Karpas-422 (cell line): ENCODE results near the gene UGT1A4. TPM values are rescaled to one million over a fixed set of nuclear protein-coding genes. Genes with fewer than 3 reads are reported as not detected.

ENCODE experiments used
- DNase-seq: peaks from one replicate; pipeline ENCODE4 v3.0.0-alpha.2; 2015
- H2AFZ ChIP-seq: fragments of 200-600 bp; sonication (generic); 2 replicates; pipeline ENCODE4 v1.6.1; 2014; ENCODE audit warnings: antibody characterized with exemption, low read length, mixed read lengths
- H3K27ac ChIP-seq: fragments of 200-600 bp; sonication (generic); 2 replicates; pipeline ENCODE4 v1.5.1; 2014; ENCODE audit warnings: mild to moderate bottlenecking, low read length, moderate library complexity
- H3K27me3 ChIP-seq: fragments of 200-600 bp; sonication (generic); 2 replicates; pipeline ENCODE4 v1.6.1; 2014; ENCODE audit warnings: low read length, mixed read lengths
- H3K36me3 ChIP-seq: fragments of 200-600 bp; sonication (generic); 2 replicates; pipeline ENCODE4 v1.6.1; 2014; ENCODE audit warnings: low read length, mixed read lengths; ENCODE audit not compliant: insufficient read depth
- H3K4me1 ChIP-seq: fragments of 200-600 bp; sonication (generic); 2 replicates; pipeline ENCODE4 v1.6.1; 2014; ENCODE audit warnings: mild to moderate bottlenecking, low read length, mixed read lengths
- H3K4me2 ChIP-seq: fragments of 200-600 bp; sonication (generic); 2 replicates; pipeline ENCODE4 v1.6.1; 2014; ENCODE audit warnings: low read length, low read depth, mild to moderate bottlenecking; ENCODE audit not compliant: poor library complexity, severe bottlenecking
- H3K4me3 ChIP-seq: fragments of 200-600 bp; sonication (generic); 2 replicates; pipeline ENCODE4 v1.5.1; 2014; ENCODE audit warnings: mild to moderate bottlenecking, antibody characterized with exemption, low read length, mixed read lengths
- H3K79me2 ChIP-seq: fragments of 200-600 bp; sonication (generic); 2 replicates; pipeline ENCODE4 v1.6.1; 2014; ENCODE audit warnings: mild to moderate bottlenecking, low read length, mixed read lengths
- H3K9ac ChIP-seq: fragments of 200-600 bp; sonication (generic); 2 replicates; pipeline ENCODE4 v1.6.0; 2014; ENCODE audit warnings: low read length
- H3K9me2 ChIP-seq: fragments of 200-600 bp; sonication (generic), shearing (Covaris generic); replicated peaks from 2 replicates; pipeline ENCODE4 v1.6.0; 2014; ENCODE audit warnings: mild to moderate bottlenecking, low read length, moderate library complexity; ENCODE audit not compliant: insufficient read depth
- H3K9me3 ChIP-seq: fragments of 300-700, 200-600 bp; sonication (generic); 2 replicates; pipeline ENCODE4 v1.6.1; 2014; ENCODE audit warnings: low read length, mixed read lengths
- H4K20me1 ChIP-seq: fragments of 200-600 bp; sonication (generic); 2 replicates; pipeline ENCODE4 v1.6.1; 2014; ENCODE audit warnings: mild to moderate bottlenecking, antibody characterized with exemption, low read length, low read depth; ENCODE audit not compliant: insufficient read depth
- total RNA-seq: library from RNA; depleted of rRNA; stranded (reverse); fragments of >200 nt; shearing (Covaris generic); gene quantifications from 2 replicates; pipeline ENCODE4 v1.2.3, GENCODE V29; 2014; ENCODE audit warnings: low replicate concordance

UGT1A4 gene
- total RNA-seq, 1 experiment from 2014 or later = not detected

GRCh38 chr2:233792720-233793119 is 74.2 kb downstream of the UGT1A4 start:
- Histone ChIP-seq H3K9ac (no peak overlapping the region), H3K9me3 (no peaks in the 10 kb centered on the region), H3K4me3 (no peak overlapping the region), H3K36me3 (no peaks in the 10 kb centered on the region), H3K4me1 (peaks cover 3% of the 10 kb centered on the region; the same call in 1 of the 2 replicates), H3K9me2 (no peaks in the 10 kb centered on the region), H4K20me1 (no peaks in the 10 kb centered on the region), H3K4me2 (no peak overlapping the region), H3K27me3 (no peaks in the 10 kb centered on the region), H3K79me2 (no peaks in the 10 kb centered on the region), H3K27ac (no peak overlapping the region), H2AFZ (no peak overlapping the region)
- no peak for DNase-seq

DNA sequence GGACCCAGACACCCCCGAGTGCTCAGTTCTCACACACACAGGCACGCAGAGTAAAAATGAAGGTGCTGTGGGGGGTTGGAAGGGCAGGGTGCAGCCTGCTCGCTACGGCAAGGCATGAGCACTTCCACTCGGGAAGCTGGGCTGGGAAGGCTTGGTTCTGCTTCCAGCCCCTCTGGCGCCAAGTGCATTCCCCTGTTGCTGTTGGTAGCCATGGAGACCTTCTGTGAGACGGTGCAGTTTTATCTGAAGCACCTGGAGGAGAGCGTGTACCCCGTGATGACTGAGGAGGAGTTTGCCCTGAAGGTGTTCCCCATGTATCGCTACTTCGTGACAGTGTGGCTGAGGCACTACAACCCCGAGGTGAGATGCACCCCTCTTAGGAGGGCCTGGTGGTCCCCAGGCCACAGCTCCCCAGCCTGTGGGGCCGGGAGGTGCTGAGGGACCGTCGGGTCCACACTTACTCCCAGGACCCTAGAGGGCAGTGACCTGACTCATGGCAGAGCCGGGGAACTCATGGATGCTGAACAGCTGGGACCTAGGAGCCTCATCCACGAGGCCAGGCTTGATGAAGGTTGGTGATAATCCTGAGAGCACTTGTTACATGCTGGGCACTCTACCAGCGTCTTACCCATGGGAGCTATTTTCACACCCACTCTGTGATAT is 75.1 kb downstream of the UGT1A4 start:
- H4K20me1 ChIP-seq = no peaks in the 10 kb centered on the region
- H3K4me3 ChIP-seq = no peak overlapping the region
- H3K27me3 ChIP-seq = no peaks in the 10 kb centered on the region
- no peaks in the 10 kb centered on the region for H3K9me2 ChIP-seq
- DNase-seq = no peak
- no peaks in the 10 kb centered on the region for H3K79me2 ChIP-seq
- peaks cover 3% of the 10 kb centered on the region; the same call in 1 of the 2 replicates for H3K4me1 ChIP-seq
- H3K9me3 ChIP-seq = no peaks in the 10 kb centered on the region
- no peak overlapping the region for H3K4me2 ChIP-seq
- H3K9ac ChIP-seq = no peak overlapping the region
- no peak overlapping the region for H2AFZ ChIP-seq
- H3K27ac ChIP-seq = no peak overlapping the region
- no peaks in the 10 kb centered on the region for H3K36me3 ChIP-seq

GRCh38 chr2:233794128-233794658 is 75.7 kb downstream of the UGT1A4 start:
- no peaks in the 10 kb centered on the region for H3K79me2 ChIP-seq
- H3K36me3 ChIP-seq = no peaks in the 10 kb centered on the region
- no peak for DNase-seq
- no peaks in the 10 kb centered on the region for H3K9me3 ChIP-seq
- no peaks in the 10 kb centered on the region for H4K20me1 ChIP-seq
- H3K4me1 ChIP-seq = peaks cover 3% of the 10 kb centered on the region; the same call in 1 of the 2 replicates
- no peak overlapping the region for H3K9ac ChIP-seq
- no peak overlapping the region for H3K4me2 ChIP-seq
- no peaks in the 10 kb centered on the region for H3K9me2 ChIP-seq
- H3K27me3 ChIP-seq = no peaks in the 10 kb centered on the region
- H3K27ac ChIP-seq = no peak overlapping the region
- no peak overlapping the region for H3K4me3 ChIP-seq
- H2AFZ ChIP-seq = no peak overlapping the region

DNA sequence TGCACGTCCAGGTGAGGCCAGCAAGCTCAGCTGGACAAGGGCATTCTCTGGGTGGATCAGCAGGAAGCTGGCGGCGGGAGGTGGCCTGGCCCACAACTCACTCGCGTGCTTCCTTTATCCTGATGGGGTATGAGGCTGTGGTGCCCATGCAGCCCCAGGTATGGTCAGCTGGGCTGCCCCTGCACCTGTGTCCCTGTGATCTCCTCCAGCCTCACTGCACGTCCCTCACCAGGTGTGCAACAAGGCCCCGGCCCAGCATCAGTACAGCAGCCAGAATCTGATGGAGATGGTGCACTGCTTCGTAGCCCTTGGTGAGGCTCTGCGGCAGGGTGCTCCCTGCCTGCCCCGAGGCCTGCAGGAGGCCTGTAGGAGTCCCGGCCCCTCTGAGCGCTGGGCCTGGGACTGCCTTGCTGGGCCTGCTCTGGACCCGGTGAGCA is 77.2 kb downstream of the UGT1A4 start:
- no peak overlapping the region for H3K4me2 ChIP-seq
- H3K9ac ChIP-seq = no peak overlapping the region
- no peaks in the 10 kb centered on the region for H3K36me3 ChIP-seq
- H4K20me1 ChIP-seq = no peaks in the 10 kb centered on the region
- H2AFZ ChIP-seq = no peak overlapping the region
- no peaks in the 10 kb centered on the region for H3K9me2 ChIP-seq
- H3K4me3 ChIP-seq = no peak overlapping the region
- H3K4me1 ChIP-seq = peaks cover 6% of the 10 kb centered on the region
- DNase-seq = no peak
- no peaks in the 10 kb centered on the region for H3K27me3 ChIP-seq
- H3K79me2 ChIP-seq = no peaks in the 10 kb centered on the region
- H3K9me3 ChIP-seq = no peaks in the 10 kb centered on the region
- H3K27ac ChIP-seq = no peak overlapping the region

- Histone ChIP-seq H3K4me1 (peaks cover 11% of the 10 kb centered on the region), H3K79me2 (no peaks in the 10 kb centered on the region), H3K4me2 (no peak overlapping the region), H3K9ac (no peak overlapping the region), H3K4me3 (no peak overlapping the region), H3K9me3 (no peaks in the 10 kb centered on the region), H3K9me2 (no peaks in the 10 kb centered on the region), H2AFZ (no peak overlapping the region), H3K36me3 (no peaks in the 10 kb centered on the region), H3K27ac (no peak overlapping the region), H3K27me3 (no peaks in the 10 kb centered on the region), H4K20me1 (no peaks in the 10 kb centered on the region)
- no peak for DNase-seq
Measured at GRCh38 chr2:233796254-233796653, 77.7 kb downstream of the UGT1A4 start.

DNA sequence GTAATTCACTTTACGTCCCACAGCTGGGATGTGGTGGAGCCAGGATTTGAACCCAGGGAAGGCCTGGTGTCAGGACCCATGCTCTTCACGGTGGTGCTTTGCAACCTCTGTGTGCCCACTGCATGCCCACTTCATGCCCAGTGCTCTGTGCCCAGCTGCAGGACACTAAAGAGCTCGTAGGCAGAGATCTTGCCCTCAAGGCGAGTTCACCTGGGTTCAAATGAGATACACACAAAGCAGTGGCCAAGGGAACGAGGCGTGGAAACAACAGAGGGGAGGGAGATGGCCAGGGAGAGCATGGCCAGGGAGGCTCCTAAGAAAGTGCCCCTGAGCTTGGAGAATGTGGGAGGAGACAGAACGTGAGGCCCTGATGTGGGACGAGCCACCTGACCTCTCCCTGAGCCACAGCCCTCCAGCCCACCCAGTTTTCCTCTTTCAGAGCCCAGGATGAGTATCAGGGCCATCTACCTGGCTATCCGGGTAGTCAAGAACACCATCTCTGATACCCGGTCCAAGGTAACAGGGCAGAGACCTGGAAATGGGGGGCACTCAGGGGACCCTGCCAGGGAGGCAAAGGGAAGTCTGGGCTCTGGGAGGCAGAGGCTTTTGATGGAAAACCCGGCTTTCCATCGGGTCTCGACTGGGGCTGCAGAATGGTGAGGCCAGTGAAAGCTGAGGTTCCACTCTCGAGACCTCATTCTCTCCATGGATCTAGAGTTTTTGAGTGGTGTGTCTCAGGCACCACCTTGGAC is 80.0 kb downstream of the UGT1A4 start:
- no peak overlapping the region for H3K4me3 ChIP-seq
- H3K4me2 ChIP-seq = no peak overlapping the region
- H3K27ac ChIP-seq = no peak overlapping the region
- H3K9me3 ChIP-seq = no peaks in the 10 kb centered on the region
- H2AFZ ChIP-seq = no peak overlapping the region
- peaks cover 26% of the 10 kb centered on the region for H3K4me1 ChIP-seq
- no peaks in the 10 kb centered on the region for H3K36me3 ChIP-seq
- no peaks in the 10 kb centered on the region for H3K9me2 ChIP-seq
- H3K9ac ChIP-seq = no peak overlapping the region
- H4K20me1 ChIP-seq = no peaks in the 10 kb centered on the region
- no peaks in the 10 kb centered on the region for H3K79me2 ChIP-seq
- no peak for DNase-seq
- H3K27me3 ChIP-seq = no peaks in the 10 kb centered on the region

- H2AFZ ChIP-seq = no peak overlapping the region
- no peak for DNase-seq
Measured at GRCh38 chr2:233799087-233799665, 80.6 kb downstream of the UGT1A4 start.

GRCh38 chr2:233799716-233800115 is 81.2 kb downstream of the UGT1A4 start:
- Histone ChIP-seq H3K27ac (no peak overlapping the region), H3K79me2 (no peaks in the 10 kb centered on the region), H3K9me2 (no peaks in the 10 kb centered on the region), H4K20me1 (no peaks in the 10 kb centered on the region), H3K27me3 (no peaks in the 10 kb centered on the region), H3K9ac (no peak overlapping the region), H3K9me3 (no peaks in the 10 kb centered on the region), H3K4me3 (no peak overlapping the region), H3K4me2 (no peak overlapping the region), H3K4me1 (peaks cover 26% of the 10 kb centered on the region), H2AFZ (no peak overlapping the region), H3K36me3 (no peaks in the 10 kb centered on the region)
- DNase-seq = no peak

More at GRCh38 chr2:233799087-233799665, 80.6 kb downstream of the UGT1A4 start:
- no peaks in the 10 kb centered on the region for H3K36me3 ChIP-seq
- no peaks in the 10 kb centered on the region for H3K9me2 ChIP-seq
- no peaks in the 10 kb centered on the region for H3K79me2 ChIP-seq
- H3K9me3 ChIP-seq = no peaks in the 10 kb centered on the region
- no peak overlapping the region for H3K4me2 ChIP-seq
- H3K4me3 ChIP-seq = no peak overlapping the region
- H3K27ac ChIP-seq = no peak overlapping the region
- H3K9ac ChIP-seq = no peak overlapping the region
- H4K20me1 ChIP-seq = no peaks in the 10 kb centered on the region
- H3K27me3 ChIP-seq = no peaks in the 10 kb centered on the region
- peaks cover 26% of the 10 kb centered on the region for H3K4me1 ChIP-seq
